ENCODE data around the gene KLF11. TPM values are rescaled to one million over a fixed set of nuclear protein-coding genes. Genes with fewer than 3 reads are reported as not detected.
A peak's percentile ranks its signal among the peaks of the same experiment; 100 is the strongest.

The KLF11 gene
- total and polyA plus RNA-seq, 9 of the 15 experiments (the other 6 are each of a cell fraction or from before 2014, with no cell fraction given) = 2.1 to 13.4 (median 6.5) TPM

DNA sequence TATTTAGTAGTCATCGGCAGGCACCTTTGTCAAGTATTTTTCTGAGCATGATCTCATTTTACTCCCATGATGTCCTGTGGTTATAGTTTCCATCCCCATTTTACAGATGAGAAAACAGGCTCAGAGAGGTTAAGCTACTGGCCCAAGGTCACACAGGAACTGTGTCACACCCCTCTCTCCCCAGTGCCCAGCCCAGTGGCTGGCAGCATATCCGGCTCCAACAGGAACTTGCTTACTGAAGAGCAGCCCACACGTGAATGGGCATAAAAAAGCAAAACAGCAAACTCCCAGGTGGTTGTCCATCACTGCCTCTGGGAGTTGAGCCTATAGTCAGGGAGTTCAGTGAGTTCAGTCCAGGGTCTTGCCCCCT is 8.3 kb upstream of the KLF11 start (continued):
- no peak for TF ChIP-seq ID3 (CRISPR knock-in tag; IDR thresholded peaks at IDR 0.05)
- no peak for TF ChIP-seq ID3 (tag; IDR thresholded peaks at IDR 0.05)
- TF ChIP-seq HSF4 (CRISPR knock-in tag; IDR thresholded peaks at IDR 0.05; ENCODE audit: borderline replicate concordance) = no peak
- TF ChIP-seq NUFIP1 (IDR thresholded peaks at IDR 0.05; ENCODE audit: partially characterized antibody) = no peak
- no peak for TF ChIP-seq ZNF41 (CRISPR knock-in tag; conservative IDR thresholded peaks at IDR 0.05)
- TF ChIP-seq ZNF395 (CRISPR knock-in tag; IDR thresholded peaks at IDR 0.05) = 0 out of 2 replicates have a peak, but pooled peaks have one; percentile 25
- TF ChIP-seq, protein P1, sequence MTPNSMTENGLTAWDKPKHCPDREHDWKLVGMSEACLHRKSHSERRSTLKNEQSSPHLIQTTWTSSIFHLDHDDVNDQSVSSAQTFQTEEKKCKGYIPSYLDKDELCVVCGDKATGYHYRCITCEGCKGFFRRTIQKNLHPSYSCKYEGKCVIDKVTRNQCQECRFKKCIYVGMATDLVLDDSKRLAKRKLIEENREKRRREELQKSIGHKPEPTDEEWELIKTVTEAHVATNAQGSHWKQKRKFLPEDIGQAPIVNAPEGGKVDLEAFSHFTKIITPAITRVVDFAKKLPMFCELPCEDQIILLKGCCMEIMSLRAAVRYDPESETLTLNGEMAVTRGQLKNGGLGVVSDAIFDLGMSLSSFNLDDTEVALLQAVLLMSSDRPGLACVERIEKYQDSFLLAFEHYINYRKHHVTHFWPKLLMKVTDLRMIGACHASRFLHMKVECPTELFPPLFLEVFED (CRISPR knock-in tag; conservative IDR thresholded peaks at IDR 0.05) = no peak
- no peak for TF ChIP-seq CHD2 (IDR thresholded peaks at IDR 0.05; ENCODE audit: low read depth, low read length)
- no peak for TF ChIP-seq ZSCAN32 (CRISPR knock-in tag; IDR thresholded peaks at IDR 0.05)
- TF ChIP-seq FOXA3 (CRISPR knock-in tag; conservative IDR thresholded peaks at IDR 0.05 in 1 of 2, IDR thresholded peaks at IDR 0.05 in 1 of 2) = no peak
- no peak for TF ChIP-seq IFI16 (CRISPR knock-in tag; IDR thresholded peaks at IDR 0.05)
- no peak for TF ChIP-seq ZNF407 (IDR thresholded peaks at IDR 0.05; ENCODE audit: low read depth)
- TF ChIP-seq ZBTB34 (CRISPR knock-in tag; IDR thresholded peaks at IDR 0.05) = no peak
- peak in 1 of 2 experiments; percentile 67; a peak in 1 of 3 replicates for TF ChIP-seq CBX3 (IDR thresholded peaks at IDR 0.05; ENCODE audit: borderline replicate concordance in 1 of 2, low read length in 2 of 2)
- TF ChIP-seq TAL1 (IDR thresholded peaks at IDR 0.05) = no peak
